ENCODE results near the gene RASL10B.
"Not testable (repeated sequence)": the region's sequence is repeated elsewhere in the genome, so short reads cannot be mapped to it uniquely, and the experiment has no call there.

DNA sequence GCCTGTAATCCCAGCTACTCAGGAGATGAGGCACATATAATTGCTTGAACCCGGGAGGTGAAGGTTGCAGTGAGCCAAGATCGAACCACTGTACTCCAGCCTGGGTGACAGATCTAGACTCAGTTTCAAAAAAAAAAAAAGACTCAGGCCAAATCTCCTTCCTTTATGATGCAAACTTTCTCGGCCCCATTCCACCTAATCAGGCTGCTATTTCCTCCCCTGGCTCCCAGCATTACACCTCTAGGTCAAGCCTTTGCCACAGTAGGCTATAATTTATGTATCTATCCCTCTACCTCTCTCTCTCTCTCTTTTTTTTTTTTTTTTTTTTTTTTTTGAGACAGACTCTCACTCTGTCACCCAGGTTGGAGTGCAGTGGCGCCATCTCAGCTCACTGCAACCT, 20.1 kb downstream of the RASL10B start:
- TF ChIP-seq, protein P1, sequence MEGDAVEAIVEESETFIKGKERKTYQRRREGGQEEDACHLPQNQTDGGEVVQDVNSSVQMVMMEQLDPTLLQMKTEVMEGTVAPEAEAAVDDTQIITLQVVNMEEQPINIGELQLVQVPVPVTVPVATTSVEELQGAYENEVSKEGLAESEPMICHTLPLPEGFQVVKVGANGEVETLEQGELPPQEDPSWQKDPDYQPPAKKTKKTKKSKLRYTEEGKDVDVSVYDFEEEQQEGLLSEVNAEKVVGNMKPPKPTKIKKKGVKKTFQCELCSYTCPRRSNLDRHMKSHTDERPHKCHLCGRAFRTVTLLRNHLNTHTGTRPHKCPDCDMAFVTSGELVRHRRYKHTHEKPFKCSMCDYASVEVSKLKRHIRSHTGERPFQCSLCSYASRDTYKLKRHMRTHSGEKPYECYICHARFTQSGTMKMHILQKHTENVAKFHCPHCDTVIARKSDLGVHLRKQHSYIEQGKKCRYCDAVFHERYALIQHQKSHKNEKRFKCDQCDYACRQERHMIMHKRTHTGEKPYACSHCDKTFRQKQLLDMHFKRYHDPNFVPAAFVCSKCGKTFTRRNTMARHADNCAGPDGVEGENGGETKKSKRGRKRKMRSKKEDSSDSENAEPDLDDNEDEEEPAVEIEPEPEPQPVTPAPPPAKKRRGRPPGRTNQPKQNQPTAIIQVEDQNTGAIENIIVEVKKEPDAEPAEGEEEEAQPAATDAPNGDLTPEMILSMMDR (conservative IDR thresholded peaks at IDR 0.05 in 1 of 2, IDR thresholded peaks at IDR 0.05 in 1 of 2; ENCODE audit: low read depth in 1 of 2, low read length in 2 of 2) = not testable (repeated sequence)
- TF ChIP-seq EZH2 (IDR thresholded peaks at IDR 0.05; ENCODE audit: low read length, missing control alignments) = not testable (repeated sequence)
